ENCODE data around the gene TBX4.

- no peak for TF ChIP-seq EZH2 (IDR thresholded peaks at IDR 0.05; ENCODE audit: insufficient read depth, poor library complexity, severe bottlenecking)
- no peak for TF ChIP-seq EZH2phosphoT487 (IDR thresholded peaks at IDR 0.05; ENCODE audit: insufficient read depth, low read depth)
These were observed 31.4 kb upstream of the TBX4 start for GRCh38 chr17:61420745-61421398.
